Astrocyte (in vitro differentiated cells and primary cell): ENCODE measurements around the gene SMPDL3A.

Experiments used
- CTCF ChIP-seq: IDR thresholded peaks from 2 replicates; pipeline ENCODE4 v1.5.1; 2011; ENCODE audit warnings: low read depth, mild to moderate bottlenecking, inconsistent platforms, low read length, moderate library complexity; ENCODE audit not compliant: insufficient read depth
- EZH2 ChIP-seq: IDR thresholded peaks from 2 replicates; pipeline ENCODE4 v1.6.1; 2012; ENCODE audit warnings: mild to moderate bottlenecking, low read length, inconsistent platforms; ENCODE audit not compliant: insufficient read depth

GRCh38 chr6:122800906-122801305 lies 11.8 kb downstream of the SMPDL3A start:
- no peak for TF ChIP-seq CTCF
- TF ChIP-seq EZH2: no peak
